HCT116 (cell line): Measurements from ENCODE around the gene TAF5.

Source experiments
- CBX3 ChIP-seq: IDR thresholded peaks from 2 replicates; pipeline ENCODE4 v1.6.1; 2012; ENCODE audit warnings: low read depth
- ELF1 ChIP-seq: IDR thresholded peaks from 2 replicates; pipeline ENCODE4 v1.6.1; 2012; ENCODE audit warnings: low read depth, borderline replicate concordance
- EZH2 ChIP-seq: fragments of 200-600 bp; sonication (generic); IDR thresholded peaks from 2 replicates; pipeline ENCODE4 v1.6.1; 2017; ENCODE audit warnings: antibody characterized with exemption, mixed run types
- JUND ChIP-seq: IDR thresholded peaks from 2 replicates; pipeline ENCODE4 v1.6.1; 2012
- POLR2A ChIP-seq: IDR thresholded peaks from 2 replicates; pipeline ENCODE4 v1.7.0; 2011; ENCODE audit warnings: borderline replicate concordance; ENCODE audit not compliant: insufficient read depth, insufficient read length; ENCODE audit errors: extremely low read depth
- RAD21 ChIP-seq: IDR thresholded peaks from 2 replicates; pipeline ENCODE4 v1.6.1; 2012; ENCODE audit warnings: low read depth, mild to moderate bottlenecking
- SIN3A ChIP-seq: IDR thresholded peaks from 2 replicates; pipeline ENCODE4 v1.6.1; 2012; ENCODE audit warnings: low read depth
- SP1 ChIP-seq: IDR thresholded peaks from 2 replicates; pipeline ENCODE4 v1.6.1; 2012; ENCODE audit warnings: low read depth
- SRF ChIP-seq: IDR thresholded peaks from 2 replicates; pipeline ENCODE4 v1.6.1; 2012; ENCODE audit warnings: low read depth
- TF ChIP-seq, protein P1 (sequence below), 3 experiments: fragments of 200-600 bp in 1 of 3; sonication (generic) in 1 of 3; IDR thresholded peaks in 2 of 3; conservative IDR thresholded peaks in 1 of 3; 2 replicates each; pipeline ENCODE4 v1.5.1; 2012 to 2017; ENCODE audit warnings: low read depth in 2 of 3, low read length in 2 of 3, antibody characterized with exemption in 1 of 3, borderline replicate concordance in 1 of 3, control low read depth in 1 of 3, mild to moderate bottlenecking in 1 of 3, mixed read lengths in 1 of 3, mixed run types in 1 of 3, moderate library complexity in 1 of 3; ENCODE audit not compliant: insufficient read depth in 1 of 3
- TF ChIP-seq, protein P2 (sequence below): IDR thresholded peaks from 2 replicates; pipeline ENCODE4 v1.6.1; 2012; ENCODE audit warnings: low read depth
- TF ChIP-seq, protein P3 (sequence below): IDR thresholded peaks from 2 replicates; pipeline ENCODE4 v1.6.1; 2012

DNA sequence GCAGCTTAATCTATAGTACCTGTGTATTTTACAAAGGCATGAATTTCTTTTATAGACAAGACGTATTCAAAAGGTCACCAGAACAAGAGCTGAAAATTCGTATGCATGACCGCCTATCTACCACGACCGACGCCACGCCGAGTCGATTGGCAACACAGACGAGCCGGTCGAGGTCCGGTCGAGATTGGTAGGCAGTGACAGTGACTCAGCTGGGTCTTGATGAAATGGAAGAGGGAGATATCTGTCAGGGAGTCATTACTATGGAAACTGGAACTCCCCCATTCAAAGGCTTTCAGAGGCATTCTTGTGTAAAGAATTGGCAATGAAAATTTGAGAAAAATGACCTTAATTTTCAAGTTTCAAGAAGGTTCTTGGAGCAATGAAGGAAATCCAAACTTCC, 26.4 kb downstream of the TAF5 start:
- TF ChIP-seq, protein P1, sequence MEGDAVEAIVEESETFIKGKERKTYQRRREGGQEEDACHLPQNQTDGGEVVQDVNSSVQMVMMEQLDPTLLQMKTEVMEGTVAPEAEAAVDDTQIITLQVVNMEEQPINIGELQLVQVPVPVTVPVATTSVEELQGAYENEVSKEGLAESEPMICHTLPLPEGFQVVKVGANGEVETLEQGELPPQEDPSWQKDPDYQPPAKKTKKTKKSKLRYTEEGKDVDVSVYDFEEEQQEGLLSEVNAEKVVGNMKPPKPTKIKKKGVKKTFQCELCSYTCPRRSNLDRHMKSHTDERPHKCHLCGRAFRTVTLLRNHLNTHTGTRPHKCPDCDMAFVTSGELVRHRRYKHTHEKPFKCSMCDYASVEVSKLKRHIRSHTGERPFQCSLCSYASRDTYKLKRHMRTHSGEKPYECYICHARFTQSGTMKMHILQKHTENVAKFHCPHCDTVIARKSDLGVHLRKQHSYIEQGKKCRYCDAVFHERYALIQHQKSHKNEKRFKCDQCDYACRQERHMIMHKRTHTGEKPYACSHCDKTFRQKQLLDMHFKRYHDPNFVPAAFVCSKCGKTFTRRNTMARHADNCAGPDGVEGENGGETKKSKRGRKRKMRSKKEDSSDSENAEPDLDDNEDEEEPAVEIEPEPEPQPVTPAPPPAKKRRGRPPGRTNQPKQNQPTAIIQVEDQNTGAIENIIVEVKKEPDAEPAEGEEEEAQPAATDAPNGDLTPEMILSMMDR (IDR thresholded peaks at IDR 0.05 in 2 of 3, conservative IDR thresholded peaks at IDR 0.05 in 1 of 3; ENCODE audit: borderline replicate concordance in 1 of 3, insufficient read depth in 1 of 3, low read depth in 2 of 3, low read length in 2 of 3): no peak
- TF ChIP-seq, protein P2, sequence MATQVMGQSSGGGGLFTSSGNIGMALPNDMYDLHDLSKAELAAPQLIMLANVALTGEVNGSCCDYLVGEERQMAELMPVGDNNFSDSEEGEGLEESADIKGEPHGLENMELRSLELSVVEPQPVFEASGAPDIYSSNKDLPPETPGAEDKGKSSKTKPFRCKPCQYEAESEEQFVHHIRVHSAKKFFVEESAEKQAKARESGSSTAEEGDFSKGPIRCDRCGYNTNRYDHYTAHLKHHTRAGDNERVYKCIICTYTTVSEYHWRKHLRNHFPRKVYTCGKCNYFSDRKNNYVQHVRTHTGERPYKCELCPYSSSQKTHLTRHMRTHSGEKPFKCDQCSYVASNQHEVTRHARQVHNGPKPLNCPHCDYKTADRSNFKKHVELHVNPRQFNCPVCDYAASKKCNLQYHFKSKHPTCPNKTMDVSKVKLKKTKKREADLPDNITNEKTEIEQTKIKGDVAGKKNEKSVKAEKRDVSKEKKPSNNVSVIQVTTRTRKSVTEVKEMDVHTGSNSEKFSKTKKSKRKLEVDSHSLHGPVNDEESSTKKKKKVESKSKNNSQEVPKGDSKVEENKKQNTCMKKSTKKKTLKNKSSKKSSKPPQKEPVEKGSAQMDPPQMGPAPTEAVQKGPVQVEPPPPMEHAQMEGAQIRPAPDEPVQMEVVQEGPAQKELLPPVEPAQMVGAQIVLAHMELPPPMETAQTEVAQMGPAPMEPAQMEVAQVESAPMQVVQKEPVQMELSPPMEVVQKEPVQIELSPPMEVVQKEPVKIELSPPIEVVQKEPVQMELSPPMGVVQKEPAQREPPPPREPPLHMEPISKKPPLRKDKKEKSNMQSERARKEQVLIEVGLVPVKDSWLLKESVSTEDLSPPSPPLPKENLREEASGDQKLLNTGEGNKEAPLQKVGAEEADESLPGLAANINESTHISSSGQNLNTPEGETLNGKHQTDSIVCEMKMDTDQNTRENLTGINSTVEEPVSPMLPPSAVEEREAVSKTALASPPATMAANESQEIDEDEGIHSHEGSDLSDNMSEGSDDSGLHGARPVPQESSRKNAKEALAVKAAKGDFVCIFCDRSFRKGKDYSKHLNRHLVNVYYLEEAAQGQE: no peak
- TF ChIP-seq POLR2A (no peak), ELF1 (no peak), EZH2 (no peak), JUND (no peak), SIN3A (no peak), SP1 (no peak), SRF (no peak), RAD21 (no peak), CBX3 (no peak)
- TF ChIP-seq, protein P3, sequence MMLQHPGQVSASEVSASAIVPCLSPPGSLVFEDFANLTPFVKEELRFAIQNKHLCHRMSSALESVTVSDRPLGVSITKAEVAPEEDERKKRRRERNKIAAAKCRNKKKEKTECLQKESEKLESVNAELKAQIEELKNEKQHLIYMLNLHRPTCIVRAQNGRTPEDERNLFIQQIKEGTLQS: no peak
